Adipose tissue (tissue), 3 donors: Measurements from ENCODE around the gene KLF12. TPM values are rescaled to one million over a fixed set of nuclear protein-coding genes. Genes with fewer than 3 reads are reported as not detected.

Experiments used
- H3K27ac ChIP-seq: one replicate; pipeline ENCODE4 v1.5.1; 2013; ENCODE audit warnings: low read depth, low read length
- WGBS, 3 donors: extraction: QIAGEN DNeasy Blood & Tissue Kit; methylation state at CpG; one replicate each; pipeline ENCODE4 v1.1.7; 2013; 5-methylcytosine and 5-hydroxymethylcytosine counted together
- polyA plus RNA-seq, 3 donors: library from polyadenylated mRNA; stranded (reverse); fragments of 200-250 nt; gene quantifications; one replicate each; pipeline ENCODE4 v1.2.3, GENCODE V29; 2013
- donor health status: healthy with polysubstance abuse.
- donor health status: Bipolar disorder and iron deficiency.
- donor health status: healthy.

Gene KLF12
- polyA plus RNA-seq, 3 donors: 0.56 to 3.6 (median 0.95) TPM

GRCh38 chr13:74138241-74138640 lies 4.0 kb upstream of the KLF12 start:
- H3K27ac ChIP-seq: no peak overlapping the region
- WGBS, 3 donors: 85 to 98% (median 94%) methylated on average over 3 of the region's 3 CpGs

GRCh38 chr13:74136084-74136658 lies 2.0 kb upstream of the KLF12 start:
- no peak overlapping the region for H3K27ac ChIP-seq
- WGBS, 3 donors: 2% methylated on average over 27 of the region's 27 CpGs

- 0 to 1% (median 1%) methylated on average over 42 to 67 of the region's 72 CpGs for WGBS, 3 donors
- no peak overlapping the region for H3K27ac ChIP-seq
Measured at GRCh38 chr13:74135326-74136083, 1.3 kb upstream of the KLF12 start.

GRCh38 chr13:74134777-74135325 lies 647 bp upstream of the KLF12 start:
- H3K27ac ChIP-seq: no peak overlapping the region
- 0 to 1% (median 1%) methylated on average over 50 to 63 of the region's 63 CpGs for WGBS, 3 donors

- H3K27ac ChIP-seq: no peak overlapping the region
- 0 to 1% (median 0%) methylated on average over 27 to 35 of the region's 35 CpGs for WGBS, 3 donors
Measured at GRCh38 chr13:74133657-74134201, 475 bp downstream of the KLF12 start.

- WGBS, 3 donors: 2 to 5% (median 2%) methylated on average over 34 of the region's 34 CpGs
- H3K27ac ChIP-seq: no peak overlapping the region
Measured at GRCh38 chr13:74132776-74133656, 1.2 kb downstream of the KLF12 start.

GRCh38 chr13:74132152-74132775 lies 1.9 kb downstream of the KLF12 start:
- 20 to 37% (median 35%) methylated on average over 17 of the region's 17 CpGs for WGBS, 3 donors
- no peak overlapping the region for H3K27ac ChIP-seq

- WGBS, 3 donors: 33 to 63% (median 59%) methylated on average over 3 of the region's 3 CpGs
Measured at GRCh38 chr13:74131227-74131626, 3.0 kb downstream of the KLF12 start.

GRCh38 chr13:74129500-74130191 lies 4.6 kb downstream of the KLF12 start:
- H3K27ac ChIP-seq: no peak overlapping the region
- 68 to 77% (median 74%) methylated on average over 5 of the region's 5 CpGs for WGBS, 3 donors

More at GRCh38 chr13:74131227-74131626, 3.0 kb downstream of the KLF12 start:
- no peak overlapping the region for H3K27ac ChIP-seq

- no peak overlapping the region for H3K27ac ChIP-seq
Measured at GRCh38 chr13:74128156-74128767, 5.9 kb downstream of the KLF12 start.

GRCh38 chr13:74118328-74118727 lies 15.9 kb downstream of the KLF12 start:
- 94 to 97% (median 97%) methylated on average over 4 of the region's 4 CpGs for WGBS, 3 donors
- no peak overlapping the region for H3K27ac ChIP-seq

More at GRCh38 chr13:74128156-74128767, 5.9 kb downstream of the KLF12 start:
- WGBS, 3 donors: 51 to 70% (median 69%) methylated on average over 6 of the region's 6 CpGs

GRCh38 chr13:74117207-74117705 lies 16.9 kb downstream of the KLF12 start:
- no peak overlapping the region for H3K27ac ChIP-seq
- WGBS, 3 donors: 76 to 98% (median 97%) methylated on average over 2 of the region's 2 CpGs

GRCh38 chr13:74115133-74115532 lies 19.1 kb downstream of the KLF12 start:
- 44 to 90% (median 45%) methylated on average over 2 of the region's 2 CpGs for WGBS, 3 donors
- no peak overlapping the region for H3K27ac ChIP-seq

GRCh38 chr13:74114641-74115040 lies 19.6 kb downstream of the KLF12 start:
- WGBS, 3 donors: 89 to 91% (median 91%) methylated on average over 5 of the region's 5 CpGs
- no peak overlapping the region for H3K27ac ChIP-seq

- WGBS, 3 donors: 92 to 97% (median 96%) methylated on average over 1 of the region's 1 CpG
- H3K27ac ChIP-seq: no peak overlapping the region
Measured at GRCh38 chr13:74114202-74114601, 20.0 kb downstream of the KLF12 start.

- 47 to 60% (median 58%) methylated on average over 5 of the region's 5 CpGs for WGBS, 3 donors
Measured at GRCh38 chr13:74111901-74112824, 22.0 kb downstream of the KLF12 start.

More at GRCh38 chr13:74111901-74112824, 22.0 kb downstream of the KLF12 start:
- H3K27ac ChIP-seq: no peak overlapping the region
